Measurements from ENCODE around the gene ZNF497.

- TF ChIP-seq MAX (IDR thresholded peaks at IDR 0.05) = no peak
- TF ChIP-seq EP300 (IDR thresholded peaks at IDR 0.05; ENCODE audit: borderline replicate concordance) = no peak
- no peak for TF ChIP-seq REST (IDR thresholded peaks at IDR 0.05; ENCODE audit: low read depth)
- TF ChIP-seq CREB1 (IDR thresholded peaks at IDR 0.05; ENCODE audit: low read depth) = no peak
- TF ChIP-seq TAF1 (IDR thresholded peaks at IDR 0.05; ENCODE audit: low read depth) = no peak
- TF ChIP-seq CEBPB (IDR thresholded peaks at IDR 0.05) = no peak
- no peak for TF ChIP-seq YY1 (IDR thresholded peaks at IDR 0.05; ENCODE audit: low read depth)
- TF ChIP-seq ZBTB7A (IDR thresholded peaks at IDR 0.05; ENCODE audit: low read depth) = no peak
- TF ChIP-seq USF1 (IDR thresholded peaks at IDR 0.05) = no peak
- TF ChIP-seq TEAD4 (IDR thresholded peaks at IDR 0.05) = no peak
Measured at GRCh38 chr19:58398087-58398486, 35.5 kb upstream of the ZNF497 start.

Measured in Ishikawa (cell line).